ENCODE results near the gene CCDC88C.
"Not testable (repeated sequence)": the region's sequence is repeated elsewhere in the genome, so short reads cannot be mapped to it uniquely, and the experiment has no call there.

The CCDC88C gene

DNA sequence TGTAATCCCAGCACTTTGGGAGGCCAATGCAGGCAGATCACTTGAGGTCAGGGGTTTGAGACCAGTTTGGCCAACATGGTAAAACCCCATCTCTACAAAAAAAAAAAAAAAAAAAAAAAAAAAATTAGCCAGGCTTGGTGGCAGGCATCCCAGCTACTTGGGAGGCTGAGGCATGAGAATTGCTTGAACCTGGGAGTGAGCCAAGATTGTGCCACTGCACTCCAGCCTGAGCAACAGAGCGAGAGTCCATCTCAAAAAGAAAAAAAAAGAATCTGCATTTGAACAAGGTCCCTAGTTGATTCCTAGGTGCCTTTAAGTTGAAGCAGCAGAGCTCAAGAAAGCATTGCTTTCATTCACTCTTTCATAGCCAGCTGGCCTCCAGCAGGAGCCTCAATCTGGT lies 11.3 kb upstream of the CCDC88C start:
- not testable (repeated sequence) for H3K36me3 Mint-ChIP-seq (ENCODE audit: low read depth); H3K27ac Mint-ChIP-seq; H3K4me3 Mint-ChIP-seq; H3K9me3 Mint-ChIP-seq; H3K27me3 Mint-ChIP-seq (ENCODE audit: low read depth)
- H3K4me1 Mint-ChIP-seq (ENCODE audit: low read depth): peaks cover 12% of the 10 kb centered on the region

DNA sequence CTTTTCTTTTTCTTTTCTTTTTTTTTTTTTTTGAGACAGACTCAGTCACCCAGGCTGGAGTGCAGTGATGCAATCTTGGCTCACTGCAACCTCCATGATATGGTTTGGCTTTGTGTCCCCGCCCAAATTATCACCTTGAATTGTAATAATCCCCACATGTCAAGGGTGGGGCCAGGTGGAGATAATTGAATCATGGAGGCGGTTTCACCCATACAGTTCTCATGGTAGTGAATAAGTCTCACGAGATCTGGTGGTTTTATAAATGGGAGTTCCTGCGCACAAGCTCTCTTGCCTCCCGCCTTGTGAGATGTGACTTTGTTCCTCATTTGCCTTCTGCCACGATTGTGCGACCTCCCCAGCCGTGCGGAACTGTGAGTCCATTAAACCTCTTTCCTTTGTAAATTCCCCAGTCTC lies 7.9 kb upstream of the CCDC88C start:
- H3K36me3 Mint-ChIP-seq (ENCODE audit: low read depth); H3K27ac Mint-ChIP-seq; H3K27me3 Mint-ChIP-seq (ENCODE audit: low read depth); H3K9me3 Mint-ChIP-seq; H3K4me3 Mint-ChIP-seq: not testable (repeated sequence)
- peaks cover 12% of the 10 kb centered on the region for H3K4me1 Mint-ChIP-seq (ENCODE audit: low read depth)

DNA sequence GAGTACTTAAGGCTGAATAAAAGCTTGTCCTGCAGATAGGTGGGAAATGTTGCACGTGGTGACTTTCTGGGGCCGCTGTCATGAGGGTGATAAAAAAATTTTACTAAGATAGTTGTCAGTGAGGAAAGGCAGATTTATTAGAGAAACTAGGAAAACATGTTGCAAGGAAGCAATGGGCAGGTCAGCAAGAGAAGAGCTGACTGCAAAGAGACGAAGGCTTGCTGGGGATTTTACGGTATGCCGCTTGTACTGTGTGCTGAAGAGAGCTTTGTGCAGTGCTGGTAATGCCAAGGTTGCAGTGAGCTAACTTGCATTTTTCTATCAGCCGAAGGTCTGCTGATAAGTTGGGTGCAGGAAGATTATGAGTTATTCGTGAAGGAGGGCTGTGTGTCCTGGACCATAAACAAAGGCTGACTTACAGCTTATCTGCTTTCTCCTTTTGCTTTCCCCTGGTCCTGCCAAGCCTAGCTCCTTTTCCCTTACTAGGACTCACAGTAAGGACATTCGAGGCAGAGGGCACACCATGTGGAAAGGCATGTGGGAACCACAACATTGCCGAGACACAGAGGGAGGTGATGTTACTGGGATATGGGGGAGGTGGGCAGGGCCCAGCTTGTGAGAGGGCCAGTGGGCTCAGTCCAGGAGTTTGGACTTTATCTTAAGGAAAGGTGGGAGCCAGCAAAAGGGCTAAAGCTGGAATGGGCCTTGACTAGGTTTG lies 7.4 kb upstream of the CCDC88C start:
- H3K4me3 Mint-ChIP-seq: no peak overlapping the region
- peaks cover 12% of the 10 kb centered on the region for H3K4me1 Mint-ChIP-seq (ENCODE audit: low read depth)
- H3K27ac Mint-ChIP-seq: no peak overlapping the region
- no peaks in the 10 kb centered on the region for H3K9me3 Mint-ChIP-seq
- H3K27me3 Mint-ChIP-seq (ENCODE audit: low read depth): peaks cover 5% of the 10 kb centered on the region
- H3K36me3 Mint-ChIP-seq (ENCODE audit: low read depth): no peaks in the 10 kb centered on the region

DNA sequence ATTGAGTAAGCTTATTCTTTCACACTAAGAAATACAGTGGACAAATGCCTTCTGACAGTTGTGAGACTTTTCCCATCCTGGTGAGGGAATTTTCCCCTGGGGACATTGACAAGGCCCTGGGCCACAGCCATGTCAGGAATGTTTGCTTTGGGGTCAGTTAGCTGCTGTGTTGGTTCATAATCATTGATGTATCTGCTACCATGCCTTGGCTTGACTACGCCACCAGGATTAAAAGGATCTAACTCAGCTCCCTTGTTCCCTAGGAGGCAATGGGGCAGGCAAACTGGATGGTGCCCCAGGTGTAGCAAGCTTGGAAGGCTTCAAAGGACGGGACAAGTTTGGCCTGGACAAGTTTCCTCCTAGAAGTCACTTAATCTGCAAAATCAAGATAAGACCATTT lies 3.1 kb upstream of the CCDC88C start:
- no peaks in the 10 kb centered on the region for H3K9me3 Mint-ChIP-seq

DNA sequence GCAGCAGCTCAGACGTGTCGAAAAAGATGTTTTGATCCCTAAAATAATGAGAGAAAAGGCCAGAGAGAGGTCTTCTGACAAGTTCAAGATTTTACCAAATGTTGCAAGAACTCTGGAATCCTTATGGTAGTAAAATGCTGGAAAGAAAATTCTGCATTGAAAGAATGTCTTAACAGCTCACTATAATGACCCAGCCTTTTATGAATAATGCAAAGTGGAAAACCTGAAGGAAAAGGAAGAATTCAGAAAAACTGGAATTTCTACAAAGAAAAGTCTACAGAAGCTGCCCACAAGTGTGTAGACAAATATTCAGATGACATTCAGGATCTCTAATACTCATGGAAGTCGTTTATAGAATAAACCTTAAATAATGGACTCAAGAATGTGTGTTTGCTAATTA lies 1.8 kb upstream of the CCDC88C start:
- Mint-ChIP-seq H3K27me3 (ENCODE audit: low read depth) (peaks cover 8% of the 10 kb centered on the region), H3K9me3 (no peaks in the 10 kb centered on the region), H3K4me3 (peak overlapping the region; percentile 67), H3K36me3 (ENCODE audit: low read depth) (peaks cover 17% of the 10 kb centered on the region), H3K4me1 (ENCODE audit: low read depth) (peaks cover 21% of the 10 kb centered on the region), H3K27ac (no peak overlapping the region)

More for the DNA sequence above, 3.1 kb upstream of the CCDC88C start:
- Mint-ChIP-seq H3K4me1 (ENCODE audit: low read depth) (peaks cover 12% of the 10 kb centered on the region), H3K36me3 (ENCODE audit: low read depth) (peaks cover 7% of the 10 kb centered on the region), H3K4me3 (no peak overlapping the region), H3K27me3 (ENCODE audit: low read depth) (peaks cover 13% of the 10 kb centered on the region), H3K27ac (peak overlapping the region; percentile 8)

DNA sequence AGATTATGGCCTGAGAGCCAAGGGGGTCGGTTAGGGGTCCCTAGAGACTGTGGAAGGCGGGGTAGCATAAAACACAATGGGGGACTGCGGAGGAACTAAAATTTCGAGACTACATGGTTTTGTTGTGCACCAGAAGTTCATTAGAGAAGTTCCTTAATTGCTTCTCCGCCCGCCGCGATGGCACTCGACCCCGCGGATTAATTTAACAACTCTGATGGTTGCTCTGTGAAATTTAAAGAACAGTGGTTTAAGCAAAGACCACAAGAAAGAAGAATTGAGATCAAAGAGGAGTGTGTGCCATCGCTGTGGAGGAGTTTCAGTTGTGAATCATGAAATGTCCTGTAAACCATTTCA lies 1.4 kb upstream of the CCDC88C start:
- Mint-ChIP-seq H3K4me1 (ENCODE audit: low read depth) (peaks cover 25% of the 10 kb centered on the region), H3K27me3 (ENCODE audit: low read depth) (peaks cover 8% of the 10 kb centered on the region), H3K4me3 (peak overlapping the region; percentile 67), H3K9me3 (no peaks in the 10 kb centered on the region), H3K36me3 (ENCODE audit: low read depth) (peaks cover 21% of the 10 kb centered on the region), H3K27ac (peak overlapping the region; percentile 72)

DNA sequence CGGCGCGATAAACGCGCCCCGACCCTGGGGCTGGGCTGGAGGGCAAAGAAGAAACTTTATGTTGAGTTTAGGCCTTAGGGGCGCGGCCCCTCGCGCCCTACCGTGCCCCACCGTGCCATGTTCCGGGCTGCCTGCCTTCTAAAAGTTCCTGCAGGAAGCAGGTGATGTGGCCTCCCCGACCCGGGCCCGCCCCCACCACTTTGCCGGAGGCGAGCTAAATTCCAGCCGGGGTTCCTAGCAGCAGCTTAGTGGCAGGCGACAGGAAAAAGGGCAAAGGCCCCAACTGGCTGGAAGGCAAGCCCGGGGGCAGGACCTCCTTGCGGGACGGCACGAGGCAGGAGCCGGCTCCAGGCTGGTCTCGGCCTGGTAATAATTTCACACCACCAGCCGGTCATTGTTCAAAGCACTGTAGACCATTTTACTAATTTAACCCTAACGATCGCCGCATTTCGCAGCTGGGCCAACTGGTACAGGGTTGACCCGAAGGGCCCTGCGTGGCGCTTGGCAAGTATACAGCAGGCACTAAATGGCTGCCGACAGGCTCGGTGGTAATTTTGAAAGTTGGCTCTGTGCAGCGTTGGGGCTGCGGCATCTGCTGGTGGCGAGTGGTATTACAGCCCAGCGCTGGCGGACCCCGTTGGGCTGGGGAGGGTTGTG lies 895 bp upstream of the CCDC88C start:
- no peaks in the 10 kb centered on the region for H3K9me3 Mint-ChIP-seq
- peaks cover 25% of the 10 kb centered on the region for H3K36me3 Mint-ChIP-seq (ENCODE audit: low read depth)
- H3K4me1 Mint-ChIP-seq (ENCODE audit: low read depth): peaks cover 29% of the 10 kb centered on the region
- H3K27ac Mint-ChIP-seq: peak overlapping the region; percentile 72
- H3K4me3 Mint-ChIP-seq: peak overlapping the region; percentile 67
- peaks cover 8% of the 10 kb centered on the region for H3K27me3 Mint-ChIP-seq (ENCODE audit: low read depth)

DNA sequence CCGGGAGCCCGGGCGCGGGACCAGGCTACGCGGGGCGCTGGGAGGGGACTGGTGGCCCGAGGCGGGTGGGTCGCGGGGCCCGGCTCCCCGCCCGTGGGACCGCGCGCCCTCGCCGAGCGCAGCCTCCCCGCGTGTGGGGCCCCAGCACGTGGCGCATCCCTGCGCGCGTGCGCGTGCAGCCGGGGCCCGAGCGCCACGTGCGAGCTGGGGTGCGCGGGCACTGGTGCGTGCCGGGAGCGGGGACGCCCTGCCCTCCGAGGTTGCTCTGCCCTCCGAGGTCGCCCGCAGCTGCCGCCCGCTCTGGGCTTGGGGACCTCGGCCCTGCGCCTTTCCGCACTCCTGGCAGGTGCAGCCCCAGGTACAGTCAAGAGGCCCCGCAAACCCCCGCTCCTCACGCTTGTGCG lies 365 bp upstream of the CCDC88C start:
- peaks cover 29% of the 10 kb centered on the region for H3K36me3 Mint-ChIP-seq (ENCODE audit: low read depth)
- H3K27ac Mint-ChIP-seq: peak overlapping the region; percentile 65
- H3K27me3 Mint-ChIP-seq (ENCODE audit: low read depth): peaks cover 8% of the 10 kb centered on the region
- peak overlapping the region; percentile 67 for H3K4me3 Mint-ChIP-seq
- H3K9me3 Mint-ChIP-seq: no peaks in the 10 kb centered on the region
- H3K4me1 Mint-ChIP-seq (ENCODE audit: low read depth): peaks cover 34% of the 10 kb centered on the region

DNA sequence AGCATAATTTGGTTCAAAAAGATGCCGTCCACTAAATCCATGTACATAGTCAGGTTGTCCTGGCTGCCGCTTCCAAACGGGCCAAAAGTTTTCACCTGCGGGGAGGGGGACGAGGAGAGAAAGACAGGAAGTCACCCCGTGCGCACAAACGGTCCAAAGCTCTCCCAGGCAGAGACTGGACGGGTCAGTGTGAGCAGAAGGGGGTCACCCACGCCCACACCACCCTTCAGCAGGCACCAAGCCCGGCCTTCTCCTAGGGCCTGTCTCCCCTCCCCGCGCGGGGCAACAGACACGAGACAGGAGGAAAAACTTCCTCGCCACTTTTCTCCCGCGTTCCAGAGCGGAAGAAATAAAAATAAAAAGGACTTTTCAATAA lies 888 bp downstream of the CCDC88C start:
- Mint-ChIP-seq H3K4me3 (peak overlapping the region; percentile 100), H3K27ac (peak overlapping the region; percentile 100), H3K4me1 (ENCODE audit: low read depth) (peaks cover 41% of the 10 kb centered on the region), H3K9me3 (no peaks in the 10 kb centered on the region), H3K36me3 (ENCODE audit: low read depth) (peaks cover 34% of the 10 kb centered on the region), H3K27me3 (ENCODE audit: low read depth) (peaks cover 8% of the 10 kb centered on the region)

DNA sequence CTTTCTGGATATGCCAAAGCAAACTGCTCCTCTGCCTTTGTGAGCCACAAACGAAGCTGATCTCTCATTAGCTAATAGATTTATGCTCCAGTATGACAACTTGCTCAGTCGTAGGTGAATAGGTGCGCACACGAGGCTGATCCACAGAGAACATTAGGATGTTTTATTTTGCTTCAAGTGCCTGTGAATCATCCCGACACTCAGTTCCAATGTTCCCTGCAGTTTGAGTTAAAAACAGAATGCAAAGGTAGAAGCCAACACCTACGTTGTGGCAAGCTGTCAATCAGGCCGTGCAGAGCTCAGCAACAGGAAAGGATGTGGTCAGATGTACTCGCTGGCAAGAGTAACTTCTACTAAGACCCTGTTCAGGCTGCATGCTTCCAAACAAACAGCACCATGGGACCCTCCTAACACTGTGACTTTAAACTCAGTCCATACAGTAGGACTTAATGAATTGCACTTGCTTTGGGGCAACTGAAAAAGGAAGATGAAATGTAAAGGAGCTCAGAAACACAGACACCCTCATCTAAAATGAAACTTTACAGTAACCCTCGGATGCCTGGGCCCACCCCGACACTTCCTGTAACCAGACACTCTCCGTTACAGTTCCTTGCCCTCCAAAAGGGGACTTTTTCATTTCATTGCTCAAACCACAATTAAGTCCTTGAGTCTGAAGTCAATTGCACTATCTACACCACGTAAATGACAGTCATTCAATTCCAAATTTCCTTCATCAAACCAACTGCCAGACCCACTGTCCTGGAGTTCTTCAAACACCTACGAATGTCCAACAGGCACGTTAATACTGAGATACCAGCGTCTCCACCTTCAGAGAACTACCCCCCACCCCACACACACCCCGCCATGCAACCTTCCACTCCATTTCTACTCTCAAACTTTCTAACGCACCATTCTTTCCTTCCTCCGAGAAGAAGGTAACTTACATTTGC lies 1.6 kb downstream of the CCDC88C start:
- H3K4me1 Mint-ChIP-seq (ENCODE audit: low read depth): peaks cover 48% of the 10 kb centered on the region

DNA sequence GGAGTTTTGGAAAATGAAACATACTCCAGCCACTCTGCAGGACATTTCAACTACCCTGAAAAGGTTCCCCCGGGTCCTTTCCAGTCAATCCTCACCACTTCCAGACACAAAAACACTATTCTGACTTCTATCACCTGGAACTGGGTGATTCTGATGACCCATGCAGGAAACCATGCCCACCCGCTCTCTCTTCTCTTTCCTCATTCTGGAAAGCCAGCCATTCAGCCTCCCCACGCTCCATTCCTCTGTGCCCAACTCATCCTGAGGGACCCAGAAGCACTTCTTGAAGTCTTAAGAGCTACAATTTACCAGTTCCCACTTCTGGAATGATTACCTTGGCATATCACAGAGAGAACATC lies 3.2 kb downstream of the CCDC88C start:
- Mint-ChIP-seq H3K4me3 (peak overlapping the region; percentile 100), H3K9me3 (no peaks in the 10 kb centered on the region), H3K27me3 (ENCODE audit: low read depth) (peaks cover 8% of the 10 kb centered on the region), H3K4me1 (ENCODE audit: low read depth) (peaks cover 62% of the 10 kb centered on the region), H3K36me3 (ENCODE audit: low read depth) (peaks cover 54% of the 10 kb centered on the region), H3K27ac (peak overlapping the region; percentile 100)

More for the DNA sequence above, 1.6 kb downstream of the CCDC88C start:
- H3K4me3 Mint-ChIP-seq: peak overlapping the region; percentile 100
- peak overlapping the region; percentile 100 for H3K27ac Mint-ChIP-seq
- H3K27me3 Mint-ChIP-seq (ENCODE audit: low read depth): peaks cover 8% of the 10 kb centered on the region
- H3K9me3 Mint-ChIP-seq: no peaks in the 10 kb centered on the region
- peaks cover 40% of the 10 kb centered on the region for H3K36me3 Mint-ChIP-seq (ENCODE audit: low read depth)

DNA sequence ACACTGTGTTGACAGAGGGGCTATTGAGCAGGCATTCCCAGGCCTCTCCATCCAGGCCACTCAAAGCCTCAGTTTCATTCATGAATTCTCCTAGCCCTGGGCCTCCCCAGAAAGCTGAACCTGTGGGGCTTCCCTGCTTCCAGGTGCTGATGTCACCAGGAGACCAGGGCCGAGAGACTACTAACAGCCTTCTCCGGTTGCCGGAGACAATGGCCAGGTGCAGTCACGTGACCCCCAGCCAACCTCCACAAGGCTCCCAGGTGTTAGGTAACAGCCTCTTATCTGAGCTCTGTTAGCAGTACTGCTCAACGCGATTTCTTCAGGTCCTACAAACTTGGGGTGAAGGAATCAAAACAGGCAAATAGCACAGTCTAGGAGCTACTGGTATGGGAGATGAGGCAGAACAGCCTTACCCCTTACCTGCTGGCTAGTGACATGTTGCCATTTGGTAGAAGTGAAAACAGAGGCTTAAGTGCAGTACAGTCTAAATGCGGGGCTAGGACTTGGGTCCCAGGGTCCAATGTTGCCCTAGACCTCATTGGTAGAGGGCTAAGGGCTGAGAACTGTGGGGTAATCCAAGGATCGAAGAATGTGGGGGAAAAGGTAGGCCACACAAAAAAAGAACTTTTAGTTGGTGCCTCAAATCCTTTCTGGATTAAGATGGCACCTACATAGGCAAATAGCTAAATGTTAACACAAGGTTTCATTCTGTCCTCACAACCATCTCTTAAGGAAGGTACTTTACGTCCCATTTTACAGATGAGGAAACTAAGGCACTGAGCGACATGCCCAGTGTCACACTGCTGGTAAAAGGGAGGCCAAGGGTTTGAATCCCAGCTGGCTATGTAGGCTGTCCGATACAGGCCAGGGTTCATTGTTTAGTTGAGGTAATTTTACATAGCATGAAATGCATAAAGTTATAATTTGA lies 3.8 kb downstream of the CCDC88C start:
- Mint-ChIP-seq H3K36me3 (ENCODE audit: low read depth) (peaks cover 56% of the 10 kb centered on the region), H3K9me3 (no peaks in the 10 kb centered on the region), H3K27me3 (ENCODE audit: low read depth) (peaks cover 2% of the 10 kb centered on the region), H3K4me3 (peak overlapping the region; percentile 100), H3K4me1 (ENCODE audit: low read depth) (peaks cover 59% of the 10 kb centered on the region), H3K27ac (peak overlapping the region; percentile 100)

DNA sequence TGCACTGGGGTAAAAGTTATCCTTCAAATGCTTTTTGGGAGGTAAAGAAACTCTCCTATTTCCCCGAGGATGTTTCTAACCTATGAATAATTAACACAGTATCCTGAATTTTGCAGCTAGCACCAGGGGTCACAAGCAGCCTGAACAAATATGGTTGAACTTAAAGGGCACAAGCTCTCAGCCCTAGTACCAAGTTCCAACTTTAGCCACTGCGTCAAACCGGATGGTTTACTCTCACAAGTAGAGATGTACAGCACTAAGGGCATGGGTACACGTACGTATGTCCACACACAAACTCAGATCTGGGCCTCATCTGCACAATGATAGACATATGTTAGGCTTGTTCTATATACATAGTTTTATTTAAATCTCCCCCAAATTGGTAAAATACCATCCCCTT lies 4.7 kb downstream of the CCDC88C start:
- H3K27ac Mint-ChIP-seq: peak overlapping the region; percentile 100
- peaks cover 65% of the 10 kb centered on the region for H3K4me1 Mint-ChIP-seq (ENCODE audit: low read depth)
- no peaks in the 10 kb centered on the region for H3K9me3 Mint-ChIP-seq
- H3K27me3 Mint-ChIP-seq (ENCODE audit: low read depth): no peaks in the 10 kb centered on the region
- H3K36me3 Mint-ChIP-seq (ENCODE audit: low read depth): peaks cover 65% of the 10 kb centered on the region
- peak overlapping the region; percentile 100 for H3K4me3 Mint-ChIP-seq
